Femur (tissue), 1 donor: ENCODE data around the gene FARP1.

Experiments
- DNase-seq: peaks from one replicate; pipeline ENCODE4 v3.0.0-alpha.2; 2017

The FARP1 gene

GRCh38 chr13:98203646-98204326 lies 60.9 kb downstream of the FARP1 start:
- DNase-seq: no peak

- no peak for DNase-seq
Measured at GRCh38 chr13:98204546-98204945, 61.7 kb downstream of the FARP1 start.

GRCh38 chr13:98206946-98207345 lies 64.1 kb downstream of the FARP1 start:
- no peak for DNase-seq

- DNase-seq: no peak
Measured at GRCh38 chr13:98207416-98207815, 64.5 kb downstream of the FARP1 start.

GRCh38 chr13:98208606-98209005 lies 65.7 kb downstream of the FARP1 start:
- DNase-seq: no peak

GRCh38 chr13:98212763-98213162 lies 69.9 kb downstream of the FARP1 start:
- no peak for DNase-seq

GRCh38 chr13:98213354-98213753 lies 70.5 kb downstream of the FARP1 start:
- DNase-seq: no peak

GRCh38 chr13:98214008-98214643 lies 71.2 kb downstream of the FARP1 start:
- DNase-seq: peak; percentile 61

- no peak for DNase-seq
Measured at GRCh38 chr13:98214707-98215106, 71.8 kb downstream of the FARP1 start.

- DNase-seq: no peak
Measured at GRCh38 chr13:98215508-98215907, 72.6 kb downstream of the FARP1 start.

GRCh38 chr13:98216135-98216565 lies 73.3 kb downstream of the FARP1 start:
- DNase-seq: peak; percentile 59

GRCh38 chr13:98216711-98217285 lies 73.9 kb downstream of the FARP1 start:
- no peak for DNase-seq

GRCh38 chr13:98217597-98217996 lies 74.7 kb downstream of the FARP1 start:
- no peak for DNase-seq

GRCh38 chr13:98219685-98220084 lies 76.8 kb downstream of the FARP1 start:
- DNase-seq: no peak

GRCh38 chr13:98220271-98220791 lies 77.4 kb downstream of the FARP1 start:
- no peak for DNase-seq

GRCh38 chr13:98221234-98221633 lies 78.3 kb downstream of the FARP1 start:
- peak; percentile 61 for DNase-seq

- DNase-seq: no peak
Measured at GRCh38 chr13:98222081-98222554, 79.2 kb downstream of the FARP1 start.

- DNase-seq: no peak
Measured at GRCh38 chr13:98222816-98223215, 79.9 kb downstream of the FARP1 start.

GRCh38 chr13:98223741-98224140 lies 80.8 kb downstream of the FARP1 start:
- no peak for DNase-seq

- no peak for DNase-seq
Measured at GRCh38 chr13:98224557-98224956, 81.7 kb downstream of the FARP1 start.

- DNase-seq: no peak
Measured at GRCh38 chr13:98225036-98225940, 82.4 kb downstream of the FARP1 start.

GRCh38 chr13:98226496-98226895 lies 83.6 kb downstream of the FARP1 start:
- DNase-seq: no peak
